22Rv1 (cell line): ENCODE data around the gene KIFC3.
"Not testable (repeated sequence)": the region's sequence is repeated elsewhere in the genome, so short reads cannot be mapped to it uniquely, and the experiment has no call there.

Source experiments
- H3K27ac ChIP-seq: fragments of 450-650 bp; 2 replicates; pipeline ENCODE4 v1.5.1; 2017
- ZFX ChIP-seq: fragments of 450-650 bp; IDR thresholded peaks from 2 replicates; pipeline ENCODE4 v1.6.1; 2017; ENCODE audit warnings: antibody characterized with exemption, borderline replicate concordance
- TF ChIP-seq, protein P1 (sequence below): fragments of 450-650 bp; IDR thresholded peaks from 2 replicates; pipeline ENCODE4 v1.5.1; 2017; ENCODE audit warnings: mild to moderate bottlenecking

Gene KIFC3, protein sequence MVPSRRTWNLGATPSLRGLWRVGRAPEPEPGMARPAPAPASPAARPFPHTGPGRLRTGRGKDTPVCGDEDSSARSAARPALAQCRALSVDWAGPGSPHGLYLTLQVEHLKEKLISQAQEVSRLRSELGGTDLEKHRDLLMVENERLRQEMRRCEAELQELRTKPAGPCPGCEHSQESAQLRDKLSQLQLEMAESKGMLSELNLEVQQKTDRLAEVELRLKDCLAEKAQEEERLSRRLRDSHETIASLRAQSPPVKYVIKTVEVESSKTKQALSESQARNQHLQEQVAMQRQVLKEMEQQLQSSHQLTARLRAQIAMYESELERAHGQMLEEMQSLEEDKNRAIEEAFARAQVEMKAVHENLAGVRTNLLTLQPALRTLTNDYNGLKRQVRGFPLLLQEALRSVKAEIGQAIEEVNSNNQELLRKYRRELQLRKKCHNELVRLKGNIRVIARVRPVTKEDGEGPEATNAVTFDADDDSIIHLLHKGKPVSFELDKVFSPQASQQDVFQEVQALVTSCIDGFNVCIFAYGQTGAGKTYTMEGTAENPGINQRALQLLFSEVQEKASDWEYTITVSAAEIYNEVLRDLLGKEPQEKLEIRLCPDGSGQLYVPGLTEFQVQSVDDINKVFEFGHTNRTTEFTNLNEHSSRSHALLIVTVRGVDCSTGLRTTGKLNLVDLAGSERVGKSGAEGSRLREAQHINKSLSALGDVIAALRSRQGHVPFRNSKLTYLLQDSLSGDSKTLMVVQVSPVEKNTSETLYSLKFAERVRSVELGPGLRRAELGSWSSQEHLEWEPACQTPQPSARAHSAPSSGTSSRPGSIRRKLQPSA

DNA sequence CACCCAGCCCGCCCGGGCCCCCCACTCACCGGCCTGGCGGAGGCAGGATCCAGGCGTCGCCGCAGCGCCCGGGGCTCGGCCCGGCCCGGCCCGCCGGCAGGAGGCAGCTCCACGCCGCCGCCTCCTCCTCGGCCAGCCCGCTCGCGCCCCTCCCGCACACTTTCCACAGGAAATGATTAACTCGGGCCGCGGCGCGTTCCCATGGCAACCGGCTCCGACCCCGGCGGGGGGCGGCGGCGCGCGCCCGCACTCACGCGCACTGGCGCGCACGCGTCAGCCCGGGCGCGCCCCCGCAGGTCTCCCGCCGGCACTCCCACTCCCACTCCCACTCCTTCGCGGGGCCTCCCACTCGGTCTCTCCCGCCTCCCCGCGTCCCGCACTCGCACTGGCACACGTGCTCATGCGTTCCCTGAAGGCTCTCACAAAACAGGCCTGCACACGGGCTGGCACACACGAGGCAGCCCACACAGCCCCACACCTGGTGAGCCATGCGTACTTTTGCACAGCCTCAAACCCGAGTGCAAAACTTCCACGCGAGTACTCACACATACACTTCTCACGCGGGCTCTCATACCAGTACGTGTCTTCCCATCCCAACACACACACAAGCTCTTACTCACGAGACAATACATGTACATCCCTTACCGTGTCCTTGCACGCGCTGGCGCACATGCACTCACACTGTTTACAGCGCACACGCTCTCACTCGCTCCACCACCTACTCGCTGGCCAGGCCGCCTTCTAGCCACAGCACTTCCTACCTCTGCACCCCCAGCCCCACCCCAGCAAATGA, at the start of gene KIFC3:
Gene KIFC3 (minus strand): TSS at position 151 of the 793 bp plus-strand sequence. CDS start 4,248 bp downstream, outside the sequence.
- no peak within 1 kb of the TSS for H3K27ac ChIP-seq

DNA sequence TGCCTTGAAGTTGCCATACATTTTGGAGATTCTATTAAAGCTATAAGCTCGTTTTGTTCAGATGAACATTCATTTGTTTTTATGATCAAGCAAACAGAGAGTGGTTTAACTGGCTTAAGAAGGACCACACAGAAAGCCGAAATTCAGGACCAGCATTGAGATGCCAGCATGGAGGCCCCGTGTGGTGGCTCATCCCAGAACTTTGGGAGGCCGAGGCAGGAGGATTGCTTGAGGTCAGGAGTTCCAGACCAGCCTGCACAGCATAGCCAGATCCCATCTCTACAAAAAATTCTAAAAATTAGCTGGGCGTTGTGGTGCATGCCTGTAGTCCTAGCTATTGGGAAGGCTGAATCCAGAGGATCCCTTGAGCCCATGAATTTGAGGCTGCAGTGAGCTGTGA, 45.9 kb upstream of the KIFC3 start:
- H3K27ac ChIP-seq = no peak overlapping the region

More for the DNA sequence above, at the start of gene KIFC3:
- TF ChIP-seq, protein P1, sequence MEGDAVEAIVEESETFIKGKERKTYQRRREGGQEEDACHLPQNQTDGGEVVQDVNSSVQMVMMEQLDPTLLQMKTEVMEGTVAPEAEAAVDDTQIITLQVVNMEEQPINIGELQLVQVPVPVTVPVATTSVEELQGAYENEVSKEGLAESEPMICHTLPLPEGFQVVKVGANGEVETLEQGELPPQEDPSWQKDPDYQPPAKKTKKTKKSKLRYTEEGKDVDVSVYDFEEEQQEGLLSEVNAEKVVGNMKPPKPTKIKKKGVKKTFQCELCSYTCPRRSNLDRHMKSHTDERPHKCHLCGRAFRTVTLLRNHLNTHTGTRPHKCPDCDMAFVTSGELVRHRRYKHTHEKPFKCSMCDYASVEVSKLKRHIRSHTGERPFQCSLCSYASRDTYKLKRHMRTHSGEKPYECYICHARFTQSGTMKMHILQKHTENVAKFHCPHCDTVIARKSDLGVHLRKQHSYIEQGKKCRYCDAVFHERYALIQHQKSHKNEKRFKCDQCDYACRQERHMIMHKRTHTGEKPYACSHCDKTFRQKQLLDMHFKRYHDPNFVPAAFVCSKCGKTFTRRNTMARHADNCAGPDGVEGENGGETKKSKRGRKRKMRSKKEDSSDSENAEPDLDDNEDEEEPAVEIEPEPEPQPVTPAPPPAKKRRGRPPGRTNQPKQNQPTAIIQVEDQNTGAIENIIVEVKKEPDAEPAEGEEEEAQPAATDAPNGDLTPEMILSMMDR = peak; percentile 51
- TF ChIP-seq ZFX = no peak

DNA sequence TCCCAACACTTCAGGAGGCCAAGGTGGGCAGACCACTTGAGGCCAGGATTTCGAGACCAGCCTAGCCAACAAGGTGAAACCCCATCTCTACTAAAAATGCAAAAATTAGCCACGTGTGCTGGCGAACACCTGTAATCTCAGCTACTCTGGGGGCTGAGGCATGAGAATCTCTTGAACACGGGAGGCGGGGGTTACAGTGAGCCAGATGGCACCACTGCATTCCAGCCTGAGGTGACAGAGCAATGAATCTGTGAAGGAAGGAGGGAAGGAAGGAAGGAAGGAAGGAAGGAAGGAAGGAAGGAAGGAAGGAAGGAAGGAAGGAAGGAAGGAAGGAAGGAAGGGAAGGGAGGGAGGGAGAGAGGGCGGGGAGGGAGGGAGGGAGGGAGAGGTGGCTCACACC, 44.6 kb upstream of the KIFC3 start:
- not testable (repeated sequence) for H3K27ac ChIP-seq

More for the DNA sequence above, 45.9 kb upstream of the KIFC3 start:
- no peak for TF ChIP-seq ZFX
- TF ChIP-seq, protein P1 = no peak

DNA sequence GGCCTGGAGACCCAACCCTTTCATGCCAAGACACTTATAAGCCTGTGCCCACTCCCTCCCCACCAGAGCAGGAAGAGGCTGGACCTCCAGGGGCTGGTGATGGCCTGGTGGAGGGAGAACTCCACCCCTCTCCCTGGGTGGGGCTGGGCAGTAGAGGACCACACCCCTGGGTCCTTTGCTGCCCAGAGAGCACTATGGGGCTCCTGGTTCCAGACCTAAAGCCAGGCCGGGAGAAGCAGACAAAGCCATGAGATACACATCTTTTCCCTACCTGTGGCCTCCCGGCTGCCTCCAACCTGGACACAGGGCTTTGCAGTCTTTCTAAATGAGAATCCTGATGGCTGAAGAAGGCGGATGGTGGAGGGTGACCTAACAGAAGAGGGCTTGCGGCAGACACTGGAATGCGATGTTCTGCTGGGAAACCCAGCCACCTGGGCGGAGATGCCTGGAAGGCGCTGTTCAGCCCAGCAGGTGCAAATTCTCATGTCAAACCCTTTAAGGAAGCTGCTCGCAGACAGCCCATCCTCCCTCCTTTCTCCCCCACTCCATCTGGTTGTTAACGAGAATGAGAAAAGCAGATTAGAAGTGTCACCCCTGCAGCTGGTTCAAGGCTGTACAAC, 43.9 kb upstream of the KIFC3 start:
- H3K27ac ChIP-seq = no peak overlapping the region
- TF ChIP-seq ZFX = no peak
- TF ChIP-seq, protein P1 = no peak

DNA sequence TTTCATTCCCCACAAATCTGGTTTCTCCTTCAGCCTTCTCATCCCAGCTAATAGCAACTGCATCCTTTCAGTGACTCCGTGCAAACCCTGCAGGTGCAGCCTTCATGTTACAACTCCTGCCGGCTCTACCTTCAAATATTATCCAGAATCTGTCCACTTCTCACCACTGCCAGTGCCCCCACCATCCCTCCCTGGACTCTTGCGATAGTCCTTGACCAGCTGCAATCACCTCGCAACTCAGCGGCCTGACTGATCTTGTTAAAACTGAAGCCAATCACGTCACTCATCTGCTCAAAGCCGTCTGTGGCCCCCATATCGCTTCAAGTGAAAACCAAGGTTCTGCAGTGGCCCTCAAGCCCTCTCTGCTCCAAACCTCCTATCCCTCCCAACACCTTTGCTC, 42.8 kb upstream of the KIFC3 start:
- TF ChIP-seq, protein P1 = no peak
- no peak overlapping the region for H3K27ac ChIP-seq

DNA sequence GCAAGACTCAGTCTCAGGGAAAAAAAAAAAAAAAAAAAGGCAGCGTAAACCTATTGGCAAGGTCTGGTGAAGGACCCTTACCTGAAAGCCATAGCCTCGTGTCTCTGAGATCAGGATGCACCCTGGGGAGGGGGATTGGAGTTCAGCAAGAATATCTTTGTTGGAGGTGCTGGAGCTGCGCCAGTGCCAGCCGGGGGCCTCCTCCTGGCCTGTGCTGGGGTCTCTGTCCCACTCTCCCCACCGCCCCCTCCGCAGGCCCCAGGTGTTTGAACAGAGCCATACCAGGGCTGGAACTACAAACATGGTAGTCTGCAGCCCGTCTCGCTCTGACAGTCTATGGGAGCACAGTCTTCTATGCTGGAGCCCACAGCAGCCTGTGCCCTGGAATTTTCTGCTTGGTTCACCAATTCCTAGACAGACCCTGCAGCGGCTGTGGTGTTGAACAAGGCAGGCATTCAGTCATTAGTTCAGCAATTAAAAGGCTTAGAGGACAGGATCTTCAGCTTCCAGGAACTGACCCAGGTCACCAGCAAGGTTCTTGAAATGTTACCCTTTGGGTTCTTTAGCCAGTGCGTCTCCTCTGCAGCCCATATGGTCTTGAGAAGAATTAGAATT, 42.2 kb upstream of the KIFC3 start:
- no peak for TF ChIP-seq ZFX
- TF ChIP-seq, protein P1 = no peak

DNA sequence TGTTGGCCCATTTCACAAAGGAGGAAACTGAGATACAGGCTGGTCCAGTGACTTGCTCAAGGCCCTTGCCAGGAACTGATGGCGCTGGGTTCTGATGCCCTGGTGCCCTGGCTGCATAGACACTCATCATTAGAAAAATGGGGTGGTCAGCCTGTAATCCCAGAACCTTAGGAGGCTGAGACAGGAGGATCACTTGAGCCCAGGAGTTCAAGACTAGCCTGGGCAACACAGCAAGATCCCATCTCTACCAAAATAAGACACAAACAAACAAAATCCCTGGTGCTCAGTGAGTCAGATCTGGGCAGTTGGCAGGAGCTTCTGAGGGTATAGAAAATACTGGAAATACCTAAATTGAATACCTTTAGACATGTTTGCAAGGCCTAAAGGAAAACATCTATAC, 41.1 kb upstream of the KIFC3 start:
- H3K27ac ChIP-seq = no peak overlapping the region
- TF ChIP-seq, protein P1 = no peak
- no peak for TF ChIP-seq ZFX

More for the DNA sequence above, 42.2 kb upstream of the KIFC3 start:
- H3K27ac ChIP-seq = no peak overlapping the region
